ENCODE measurements around the gene PTPRN2.
A peak's percentile ranks its signal among the peaks of the same experiment; 100 is the strongest.
"Not testable (repeated sequence)": the region's sequence is repeated elsewhere in the genome, so short reads cannot be mapped to it uniquely, and the experiment has no call there.

PTPRN2 gene

GRCh38 chr7:158587162-158588084 lies at the start of gene PTPRN2:
Gene PTPRN2 (minus strand): TSS chr7:158587823.
- H3K4me3 ChIP-seq (ENCODE audit: low read length), result peak within 1 kb of the TSS; percentile 16; the same call in 1 of the 2 replicates
- DNase-seq (ENCODE audit: low read depth), result peak; percentile 30
- TF ChIP-seq, protein P1, sequence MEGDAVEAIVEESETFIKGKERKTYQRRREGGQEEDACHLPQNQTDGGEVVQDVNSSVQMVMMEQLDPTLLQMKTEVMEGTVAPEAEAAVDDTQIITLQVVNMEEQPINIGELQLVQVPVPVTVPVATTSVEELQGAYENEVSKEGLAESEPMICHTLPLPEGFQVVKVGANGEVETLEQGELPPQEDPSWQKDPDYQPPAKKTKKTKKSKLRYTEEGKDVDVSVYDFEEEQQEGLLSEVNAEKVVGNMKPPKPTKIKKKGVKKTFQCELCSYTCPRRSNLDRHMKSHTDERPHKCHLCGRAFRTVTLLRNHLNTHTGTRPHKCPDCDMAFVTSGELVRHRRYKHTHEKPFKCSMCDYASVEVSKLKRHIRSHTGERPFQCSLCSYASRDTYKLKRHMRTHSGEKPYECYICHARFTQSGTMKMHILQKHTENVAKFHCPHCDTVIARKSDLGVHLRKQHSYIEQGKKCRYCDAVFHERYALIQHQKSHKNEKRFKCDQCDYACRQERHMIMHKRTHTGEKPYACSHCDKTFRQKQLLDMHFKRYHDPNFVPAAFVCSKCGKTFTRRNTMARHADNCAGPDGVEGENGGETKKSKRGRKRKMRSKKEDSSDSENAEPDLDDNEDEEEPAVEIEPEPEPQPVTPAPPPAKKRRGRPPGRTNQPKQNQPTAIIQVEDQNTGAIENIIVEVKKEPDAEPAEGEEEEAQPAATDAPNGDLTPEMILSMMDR (conservative IDR thresholded peaks at IDR 0.05; ENCODE audit: low read length), result no peak

- H3K4me3 ChIP-seq (ENCODE audit: low read length), result no peak overlapping the region
- DNase-seq (ENCODE audit: low read depth), result no peak
- TF ChIP-seq, protein P1 (conservative IDR thresholded peaks at IDR 0.05; ENCODE audit: low read length), result no peak
Observed at GRCh38 chr7:158633055-158633956, 45.7 kb upstream of the PTPRN2 start.

GRCh38 chr7:158631574-158632195 lies 44.1 kb upstream of the PTPRN2 start:
- TF ChIP-seq, protein P1 (conservative IDR thresholded peaks at IDR 0.05; ENCODE audit: low read length), result no peak
- no peak overlapping the region for H3K4me3 ChIP-seq (ENCODE audit: low read length)
- DNase-seq (ENCODE audit: low read depth), result no peak

- H3K4me3 ChIP-seq (ENCODE audit: low read length); DNase-seq (ENCODE audit: low read depth): not testable (repeated sequence)
Observed at GRCh38 chr7:158626289-158626688, 38.7 kb upstream of the PTPRN2 start.

GRCh38 chr7:158623241-158623640 lies 35.6 kb upstream of the PTPRN2 start:
- TF ChIP-seq, protein P1 (conservative IDR thresholded peaks at IDR 0.05; ENCODE audit: low read length), result no peak
- no peak overlapping the region for H3K4me3 ChIP-seq (ENCODE audit: low read length)
- DNase-seq (ENCODE audit: low read depth), result no peak

- TF ChIP-seq, protein P1 (conservative IDR thresholded peaks at IDR 0.05; ENCODE audit: low read length), result no peak
Observed at GRCh38 chr7:158620839-158621441, 33.3 kb upstream of the PTPRN2 start.

DNA sequence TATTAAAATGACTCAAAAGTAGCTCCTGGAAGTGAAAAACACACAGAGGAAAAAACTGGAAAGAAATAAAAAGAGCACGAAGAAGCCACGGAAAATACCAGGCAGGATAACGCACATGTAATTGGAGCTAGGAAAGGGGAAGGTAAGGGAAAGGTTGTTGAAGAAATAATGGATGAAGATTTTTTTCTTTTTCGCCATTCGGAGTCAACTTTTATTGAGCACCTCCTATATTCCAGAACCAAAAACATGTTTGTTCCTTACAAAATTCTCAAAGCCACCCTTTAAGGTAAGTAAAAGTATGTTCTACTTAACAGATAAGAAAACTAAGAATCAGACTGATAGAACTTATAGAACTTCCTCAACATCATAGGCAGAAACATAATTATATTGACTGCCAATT lies 32.8 kb upstream of the PTPRN2 start:
- no peak for DNase-seq (ENCODE audit: low read depth)
- TF ChIP-seq, protein P1 (conservative IDR thresholded peaks at IDR 0.05; ENCODE audit: low read length), result no peak

More at GRCh38 chr7:158620839-158621441, 33.3 kb upstream of the PTPRN2 start:
- no peak for DNase-seq (ENCODE audit: low read depth)
- no peak overlapping the region for H3K4me3 ChIP-seq (ENCODE audit: low read length)

More for the DNA sequence above, 32.8 kb upstream of the PTPRN2 start:
- no peak overlapping the region for H3K4me3 ChIP-seq (ENCODE audit: low read length)

Data from AG10803 (cell line).